T-helper 17 cell (primary cell): Measurements from ENCODE around the gene ACBD4. TPM values are rescaled to one million over a fixed set of nuclear protein-coding genes. Genes with fewer than 3 reads are reported as not detected.
A peak's percentile ranks its signal among the peaks of the same experiment; 100 is the strongest.

ENCODE experiments used
- ATAC-seq: fragments of 150-1000 bp; cut with Tn5 transposase; 2 replicates; pipeline ENCODE4 v1.10.0; 2021; ENCODE audit warnings: mild to moderate bottlenecking, moderate library complexity
- DNase-seq, 3 donors: peaks; one replicate each; pipeline versions ENCODE4 v3.0.0 to v3.0.0-alpha.2; 2020 to 2021
- H3K9me3 ChIP-seq: one replicate; pipeline ENCODE4 v1.7.0; 2013; ENCODE audit warnings: low read length, mild to moderate bottlenecking; ENCODE audit not compliant: control insufficient read depth, poor library complexity, severe bottlenecking
- H3K27ac Mint-ChIP-seq: one replicate; pipeline ENCODE4 v1.8.0; 2022; ENCODE audit warnings: mild to moderate bottlenecking, moderate library complexity, mixed read lengths
- H3K27me3 Mint-ChIP-seq: one replicate; pipeline ENCODE4 v1.8.0; 2022; ENCODE audit warnings: mixed read lengths
- H3K36me3 Mint-ChIP-seq: one replicate; pipeline ENCODE4 v1.8.0; 2022; ENCODE audit warnings: low read depth, mixed read lengths
- H3K4me1 Mint-ChIP-seq: one replicate; pipeline ENCODE4 v1.8.0; 2022; ENCODE audit warnings: mild to moderate bottlenecking, mixed read lengths
- H3K4me3 Mint-ChIP-seq: one replicate; pipeline ENCODE4 v1.8.0; 2022; ENCODE audit warnings: mild to moderate bottlenecking, moderate library complexity, mixed read lengths
- total RNA-seq, 4 donors: library from RNA in 2 of 4; stranded (reverse) in 2 of 4; gene quantifications; one replicate each; pipeline ENCODE4 v1.2.3 and lab custom pipeline; 2022 to 2026

ACBD4 gene
- total RNA-seq, 2 donors from 2014 or later: 13.6 to 18.9 TPM

GRCh38 chr17:45139533-45139920, 4.0 kb downstream of the ACBD4 start:
- H3K9me3 ChIP-seq: no peaks in the 10 kb centered on the region
- no peak for ATAC-seq
- H3K4me1 Mint-ChIP-seq: peaks cover 16% of the 10 kb centered on the region
- H3K36me3 Mint-ChIP-seq: no peaks in the 10 kb centered on the region
- H3K27me3 Mint-ChIP-seq: no peaks in the 10 kb centered on the region
- DNase-seq: no peak
- no peak overlapping the region for H3K4me3 Mint-ChIP-seq
- H3K27ac Mint-ChIP-seq: peak overlapping the region; percentile 43

DNA sequence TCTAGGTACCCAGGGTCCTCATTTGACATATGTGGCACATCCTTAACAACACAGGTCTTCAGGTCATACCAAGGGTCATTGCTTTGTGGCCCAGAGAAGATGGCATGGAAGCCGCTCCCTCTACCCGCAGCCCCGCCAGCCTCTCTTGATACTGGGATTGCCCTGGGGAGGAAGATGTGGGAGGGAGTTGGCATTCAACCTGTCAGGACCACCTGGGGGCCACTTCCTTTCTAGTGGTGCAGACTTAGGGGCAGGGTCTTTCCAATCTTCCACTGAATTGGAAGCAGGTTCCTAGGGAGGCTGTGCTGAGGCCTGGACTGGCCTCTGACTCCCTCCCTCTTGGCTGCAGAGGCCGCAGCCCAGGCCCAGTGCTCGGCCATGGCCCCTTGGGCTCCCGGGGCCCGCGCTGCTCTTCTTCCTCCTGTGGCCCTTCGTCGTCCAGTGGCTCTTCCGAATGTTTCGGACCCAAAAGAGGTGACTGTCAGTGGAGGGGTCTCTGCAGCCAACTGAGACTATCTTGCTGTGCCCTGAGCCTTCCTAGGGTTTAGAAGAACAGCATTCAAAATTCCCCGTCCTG, 7.7 kb downstream of the ACBD4 start:
- Mint-ChIP-seq H3K36me3 (peaks cover under 1% of the 10 kb centered on the region), H3K27ac (peak overlapping the region; percentile 21), H3K27me3 (peaks cover 5% of the 10 kb centered on the region), H3K4me3 (peak overlapping the region; percentile 58), H3K4me1 (peaks cover 24% of the 10 kb centered on the region)
- DNase-seq: no peak
- H3K9me3 ChIP-seq: no peaks in the 10 kb centered on the region
- ATAC-seq: no peak

DNA sequence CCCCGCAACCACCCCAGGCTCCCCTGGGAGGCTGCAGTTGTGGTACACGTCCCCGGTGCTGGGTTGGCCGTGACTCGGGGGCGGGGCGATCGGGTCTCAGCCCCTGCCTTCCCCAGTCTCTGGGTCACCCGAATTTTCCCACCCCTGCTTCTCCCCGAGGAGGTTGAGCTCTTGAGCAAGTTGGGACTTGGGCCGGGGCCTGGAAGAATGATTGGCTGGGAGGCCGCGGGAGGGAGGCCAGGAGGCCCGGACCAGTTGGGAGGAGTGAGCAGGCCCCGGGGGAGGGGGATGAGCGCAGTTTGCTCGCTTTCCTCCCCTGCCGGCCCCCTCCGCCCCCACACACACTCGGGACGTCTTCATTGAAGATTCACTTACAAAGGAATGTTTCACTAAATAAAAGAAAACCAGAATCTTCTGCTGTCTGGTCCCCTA, 8.3 kb downstream of the ACBD4 start:
- no peak for DNase-seq
- Mint-ChIP-seq H3K4me3 (peak overlapping the region; percentile 67), H3K4me1 (peaks cover 28% of the 10 kb centered on the region)

GRCh38 chr17:45144199-45145034, 8.9 kb downstream of the ACBD4 start:
- Mint-ChIP-seq H3K4me1 (peaks cover 31% of the 10 kb centered on the region), H3K4me3 (peak overlapping the region; percentile 72), H3K36me3 (peaks cover 4% of the 10 kb centered on the region), H3K27ac (peak overlapping the region; percentile 21), H3K27me3 (peaks cover 5% of the 10 kb centered on the region)
- DNase-seq: peak in 1 of 3 donors; percentile 17
- H3K9me3 ChIP-seq: no peaks in the 10 kb centered on the region
- no peak for ATAC-seq

More for the DNA sequence above, 8.3 kb downstream of the ACBD4 start:
- ATAC-seq: no peak
- Mint-ChIP-seq H3K36me3 (peaks cover 4% of the 10 kb centered on the region), H3K27ac (peak overlapping the region; percentile 21), H3K27me3 (peaks cover 5% of the 10 kb centered on the region)
- no peaks in the 10 kb centered on the region for H3K9me3 ChIP-seq

DNA sequence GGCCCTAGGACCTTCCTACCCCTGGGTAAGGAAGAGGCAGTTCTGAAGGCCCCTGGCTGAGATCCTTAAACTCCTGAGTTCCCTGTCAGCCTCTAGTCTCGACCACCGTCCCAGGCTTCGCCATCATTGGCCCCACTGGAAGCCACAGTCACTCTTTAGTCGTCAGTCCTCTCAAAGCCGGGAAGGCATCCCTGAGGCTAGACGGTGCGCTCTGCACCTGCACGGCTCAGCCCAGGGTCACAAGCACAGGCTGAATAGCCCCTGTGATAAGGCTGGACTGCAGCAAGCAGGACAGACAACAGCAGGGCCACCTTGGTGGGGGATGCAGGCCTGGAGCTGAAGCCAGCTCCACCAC, 9.5 kb downstream of the ACBD4 start:
- no peaks in the 10 kb centered on the region for H3K9me3 ChIP-seq
- Mint-ChIP-seq H3K36me3 (peaks cover 4% of the 10 kb centered on the region), H3K4me1 (peaks cover 36% of the 10 kb centered on the region), H3K27ac (peak overlapping the region; percentile 21), H3K27me3 (peaks cover 5% of the 10 kb centered on the region), H3K4me3 (peak overlapping the region; percentile 72)
- ATAC-seq (no peak), DNase-seq (no peak)

DNA sequence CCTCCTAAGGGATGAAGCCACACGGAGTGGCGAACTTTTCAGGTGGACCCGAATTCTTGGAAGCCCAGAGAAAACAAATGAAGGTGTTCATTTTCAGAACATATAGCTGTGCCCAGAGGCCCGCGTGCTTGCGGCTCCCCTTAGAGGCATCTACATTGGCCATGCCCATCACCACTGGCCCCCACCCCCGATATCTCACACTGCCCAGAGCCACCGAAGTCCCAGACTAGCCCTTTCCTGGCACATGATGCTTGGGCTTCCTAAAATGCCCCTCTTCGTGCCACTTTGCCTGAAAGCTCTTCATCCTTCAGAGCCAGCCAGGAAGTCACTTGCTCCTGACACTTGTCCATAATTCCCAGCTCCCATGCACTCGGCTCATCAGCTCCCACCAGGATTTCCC, 10.7 kb downstream of the ACBD4 start:
- H3K27me3 Mint-ChIP-seq: peaks cover 5% of the 10 kb centered on the region
- no peak for ATAC-seq
- peaks cover 40% of the 10 kb centered on the region for H3K4me1 Mint-ChIP-seq
- peaks cover 4% of the 10 kb centered on the region for H3K36me3 Mint-ChIP-seq
- H3K27ac Mint-ChIP-seq: peak overlapping the region; percentile 79
- H3K4me3 Mint-ChIP-seq: peak overlapping the region; percentile 88
- DNase-seq: no peak
- H3K9me3 ChIP-seq: no peaks in the 10 kb centered on the region

DNA sequence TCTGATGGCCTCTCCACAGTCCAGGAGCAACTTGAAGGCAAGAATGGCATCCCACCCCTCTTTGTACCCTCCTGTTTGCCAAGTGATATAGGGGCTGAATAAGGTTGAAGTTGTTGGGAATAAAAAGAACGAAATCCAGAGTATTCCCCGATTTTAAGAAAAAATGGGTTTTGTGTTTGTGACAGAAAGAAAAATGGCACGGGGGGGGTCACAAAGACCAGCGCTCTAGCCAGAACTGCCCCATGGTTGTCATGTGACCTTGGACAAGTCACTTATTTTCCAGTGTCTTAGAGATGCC, 11.1 kb downstream of the ACBD4 start:
- Mint-ChIP-seq H3K27me3 (peaks cover 5% of the 10 kb centered on the region), H3K27ac (peak overlapping the region; percentile 99), H3K36me3 (peaks cover 4% of the 10 kb centered on the region), H3K4me1 (peaks cover 42% of the 10 kb centered on the region), H3K4me3 (peak overlapping the region; percentile 88)
- no peak for ATAC-seq
- DNase-seq: no peak
- no peaks in the 10 kb centered on the region for H3K9me3 ChIP-seq

GRCh38 chr17:45146890-45147580, 11.5 kb downstream of the ACBD4 start:
- peaks cover 44% of the 10 kb centered on the region for H3K4me1 Mint-ChIP-seq
- peaks cover 5% of the 10 kb centered on the region for H3K27me3 Mint-ChIP-seq
- peak overlapping the region; percentile 99 for H3K27ac Mint-ChIP-seq
- H3K4me3 Mint-ChIP-seq: peak overlapping the region; percentile 88
- peak; percentile 6 for ATAC-seq
- no peaks in the 10 kb centered on the region for H3K9me3 ChIP-seq
- peaks cover 4% of the 10 kb centered on the region for H3K36me3 Mint-ChIP-seq
- DNase-seq: peak in 1 of 3 donors; percentile 57

- Mint-ChIP-seq H3K36me3 (peaks cover 4% of the 10 kb centered on the region), H3K4me1 (peaks cover 44% of the 10 kb centered on the region), H3K4me3 (peak overlapping the region; percentile 88), H3K27me3 (peaks cover 5% of the 10 kb centered on the region), H3K27ac (peak overlapping the region; percentile 99)
- ATAC-seq (peak; percentile 45), DNase-seq (peak; percentile 56 to 62 (median 61))
- no peaks in the 10 kb centered on the region for H3K9me3 ChIP-seq
Observed at GRCh38 chr17:45147581-45148182, 12.2 kb downstream of the ACBD4 start.

GRCh38 chr17:45148183-45149036, 12.9 kb downstream of the ACBD4 start, which contains the start of gene HEXIM1:
TSS of gene HEXIM1 (plus strand) at chr17:45148475. CDS start at chr17:45149191, 716 bp downstream.
- peaks cover 44% of the 10 kb centered on the region for H3K4me1 Mint-ChIP-seq
- DNase-seq: peak; percentile 94 to 99 (median 99)
- peaks cover 5% of the 10 kb centered on the region for H3K27me3 Mint-ChIP-seq
- peak; percentile 84 for ATAC-seq
- H3K27ac Mint-ChIP-seq: peak within 1 kb of the TSS; percentile 99
- no peaks in the 10 kb centered on the region for H3K9me3 ChIP-seq
- peaks cover 4% of the 10 kb centered on the region for H3K36me3 Mint-ChIP-seq
- H3K4me3 Mint-ChIP-seq: peak within 1 kb of the TSS; percentile 88

- Mint-ChIP-seq H3K27me3 (peaks cover 5% of the 10 kb centered on the region), H3K36me3 (peaks cover 4% of the 10 kb centered on the region), H3K4me3 (peak overlapping the region; percentile 88), H3K4me1 (peaks cover 44% of the 10 kb centered on the region), H3K27ac (peak overlapping the region; percentile 99)
- DNase-seq: peak; percentile 59 to 63 (median 63)
- no peaks in the 10 kb centered on the region for H3K9me3 ChIP-seq
- peak; percentile 26 for ATAC-seq
Observed at GRCh38 chr17:45149037-45149668, 13.7 kb downstream of the ACBD4 start.
